Stimulated activated CD8-positive, alpha-beta memory T cell treated with anti-CD3 and anti-CD28 coated beads, Interleukin-15, amount 100 ng/mL, for 24 hours (primary cell): ENCODE data around the gene PNLIPRP2.

ENCODE experiments used
- DNase-seq: peaks from one replicate; pipeline ENCODE4 v3.0.0-alpha.2; 2020; ENCODE audit warnings: low read depth

PNLIPRP2 gene

DNA sequence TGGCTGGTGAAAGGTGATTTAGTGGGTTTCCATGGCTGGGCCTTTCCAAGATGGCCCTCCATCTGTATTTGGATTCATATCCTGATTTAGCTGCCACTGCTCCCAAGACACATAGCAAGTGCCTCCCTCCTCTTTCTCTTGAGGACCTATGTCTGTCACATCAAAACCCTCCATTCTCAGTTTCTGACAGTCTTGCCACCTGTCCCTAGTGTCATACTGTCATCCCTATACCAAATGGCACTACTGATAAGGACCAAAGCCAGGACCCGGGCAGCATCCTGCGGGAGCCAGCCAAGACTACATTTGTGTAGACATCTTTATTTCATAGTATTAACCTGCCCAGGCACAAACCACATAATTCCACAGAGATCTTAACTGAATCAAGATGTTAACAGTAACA is 34.8 kb downstream of the PNLIPRP2 start:
- no peak for DNase-seq

GRCh38 chr10:116656044-116656443 is 35.3 kb downstream of the PNLIPRP2 start:
- DNase-seq = no peak

DNA sequence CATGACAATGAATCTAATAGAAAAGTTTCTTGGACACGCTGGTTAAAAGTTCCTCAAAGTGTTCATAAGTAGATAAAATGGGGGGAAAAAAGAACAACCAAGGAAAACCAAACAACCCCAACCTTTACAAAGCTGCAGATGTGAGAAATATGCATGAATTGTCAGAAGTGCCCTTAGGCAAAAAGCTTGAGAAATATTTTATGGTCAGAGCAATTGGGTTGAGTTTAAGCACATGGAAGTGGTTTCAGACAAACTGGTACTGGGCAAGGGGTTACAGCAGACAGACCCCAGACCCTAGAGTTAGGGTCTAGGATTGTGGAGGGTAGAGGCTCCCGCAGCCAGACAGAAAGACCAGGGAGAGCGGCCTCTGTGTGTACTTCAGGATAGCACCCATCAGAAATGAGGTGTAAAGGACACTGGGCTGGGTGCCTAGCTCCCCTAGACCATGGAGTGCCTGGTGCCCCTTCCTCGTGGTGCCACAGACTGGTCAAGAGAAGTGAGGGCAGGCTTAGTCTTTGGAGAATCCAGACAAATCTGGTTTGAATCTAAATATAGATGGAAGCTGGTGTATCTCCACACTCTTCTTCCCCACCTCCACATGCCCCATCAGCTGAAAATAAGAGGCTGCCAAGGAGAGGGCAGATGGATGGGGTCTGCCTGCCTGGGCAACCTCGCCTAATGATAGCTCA is 37.3 kb downstream of the PNLIPRP2 start:
- DNase-seq = no peak

DNA sequence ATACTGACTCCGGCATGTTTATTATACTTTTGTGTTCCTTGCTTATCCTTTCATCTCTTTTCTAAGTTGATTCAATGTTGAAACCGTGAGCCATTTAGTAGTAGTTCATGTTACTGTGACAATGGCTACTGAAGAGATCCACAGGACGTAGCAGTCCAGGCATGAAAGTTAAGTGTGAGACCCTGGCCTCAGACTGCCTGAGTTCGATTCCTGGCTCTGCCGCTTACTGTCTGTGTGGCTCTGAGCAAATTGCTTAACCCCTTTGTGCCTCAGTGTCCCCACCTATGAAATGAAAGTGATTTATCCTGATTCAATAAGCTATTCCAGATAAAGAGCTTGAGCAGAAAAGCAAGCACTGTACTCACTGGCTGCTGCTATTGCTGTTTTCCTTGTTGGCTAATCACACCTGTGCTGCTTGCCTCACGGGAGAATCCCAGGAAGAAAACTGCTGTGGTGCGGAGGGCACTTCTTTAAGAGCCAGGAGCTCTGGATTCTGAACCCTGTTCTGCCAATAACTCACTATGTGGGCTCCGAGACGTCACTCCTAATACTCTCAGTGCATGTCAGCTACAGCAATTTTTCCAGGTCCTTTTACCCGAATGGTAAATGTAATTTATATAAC is 38.4 kb downstream of the PNLIPRP2 start:
- no peak for DNase-seq

GRCh38 chr10:116660860-116661259 is 40.1 kb downstream of the PNLIPRP2 start:
- no peak for DNase-seq

GRCh38 chr10:116663342-116663741 is 42.6 kb downstream of the PNLIPRP2 start:
- DNase-seq = no peak

GRCh38 chr10:116664631-116665030 is 43.9 kb downstream of the PNLIPRP2 start:
- DNase-seq = no peak

- DNase-seq = no peak
These were observed 44.9 kb downstream of the PNLIPRP2 start for GRCh38 chr10:116665541-116666125.

GRCh38 chr10:116667484-116667883 is 46.7 kb downstream of the PNLIPRP2 start:
- no peak for DNase-seq

DNA sequence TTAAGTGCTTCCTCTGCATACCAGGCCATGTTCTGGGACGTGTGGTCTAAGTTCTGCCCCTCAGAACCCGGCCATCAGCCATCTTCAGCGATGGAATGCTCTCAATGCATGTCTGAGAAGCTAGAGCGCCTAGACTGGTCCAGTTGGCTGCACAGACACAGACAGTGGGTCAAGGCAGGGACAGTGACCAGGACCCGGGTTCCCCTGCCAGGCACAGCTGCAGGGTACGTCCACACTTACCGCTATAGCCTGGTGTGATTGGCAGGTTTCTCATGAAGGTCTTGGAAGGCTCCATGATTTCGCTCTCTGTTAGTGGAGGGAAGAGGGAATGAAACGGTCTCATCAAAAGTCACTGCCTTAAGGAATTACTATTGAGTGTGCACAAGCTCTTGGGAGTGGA is 47.3 kb downstream of the PNLIPRP2 start:
- no peak for DNase-seq

DNA sequence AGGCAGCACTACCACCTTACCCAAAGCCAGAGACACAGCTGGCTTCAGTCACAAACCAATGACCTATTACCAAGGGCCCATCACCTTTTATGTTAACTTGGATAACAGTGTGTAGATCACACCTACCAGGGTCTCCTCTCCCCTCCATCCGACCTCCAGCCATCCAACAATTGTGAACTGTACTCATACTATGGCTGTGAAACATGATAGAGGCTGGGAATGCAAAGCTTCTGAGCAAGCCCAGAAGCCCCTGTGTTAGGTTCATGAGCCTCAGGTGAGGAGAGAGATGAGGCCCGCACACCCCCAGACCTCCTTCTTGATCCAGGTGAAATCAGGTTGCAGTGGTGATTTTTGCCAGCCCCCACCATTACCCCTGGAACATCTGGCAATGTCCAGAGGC is 47.7 kb downstream of the PNLIPRP2 start:
- DNase-seq = no peak

DNA sequence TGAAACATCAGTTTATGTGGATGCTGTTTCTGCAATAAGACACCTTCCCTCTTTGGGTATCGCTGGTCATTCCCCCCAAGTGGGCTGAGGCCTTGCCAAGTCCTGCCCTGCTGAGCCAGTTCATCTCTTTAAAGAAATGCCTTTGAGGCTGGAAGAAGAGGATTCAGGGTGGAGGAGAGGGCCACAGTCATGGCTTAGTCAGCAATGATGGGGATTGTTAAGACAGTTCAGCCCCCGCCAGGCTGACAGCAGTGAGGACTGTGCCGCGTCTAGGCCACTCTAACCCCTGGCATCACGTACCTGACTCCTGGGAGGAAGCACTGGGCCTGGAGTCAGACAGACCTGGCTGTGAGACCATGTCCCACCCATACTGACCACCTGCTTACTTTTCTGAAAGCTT is 48.3 kb downstream of the PNLIPRP2 start:
- no peak for DNase-seq

DNA sequence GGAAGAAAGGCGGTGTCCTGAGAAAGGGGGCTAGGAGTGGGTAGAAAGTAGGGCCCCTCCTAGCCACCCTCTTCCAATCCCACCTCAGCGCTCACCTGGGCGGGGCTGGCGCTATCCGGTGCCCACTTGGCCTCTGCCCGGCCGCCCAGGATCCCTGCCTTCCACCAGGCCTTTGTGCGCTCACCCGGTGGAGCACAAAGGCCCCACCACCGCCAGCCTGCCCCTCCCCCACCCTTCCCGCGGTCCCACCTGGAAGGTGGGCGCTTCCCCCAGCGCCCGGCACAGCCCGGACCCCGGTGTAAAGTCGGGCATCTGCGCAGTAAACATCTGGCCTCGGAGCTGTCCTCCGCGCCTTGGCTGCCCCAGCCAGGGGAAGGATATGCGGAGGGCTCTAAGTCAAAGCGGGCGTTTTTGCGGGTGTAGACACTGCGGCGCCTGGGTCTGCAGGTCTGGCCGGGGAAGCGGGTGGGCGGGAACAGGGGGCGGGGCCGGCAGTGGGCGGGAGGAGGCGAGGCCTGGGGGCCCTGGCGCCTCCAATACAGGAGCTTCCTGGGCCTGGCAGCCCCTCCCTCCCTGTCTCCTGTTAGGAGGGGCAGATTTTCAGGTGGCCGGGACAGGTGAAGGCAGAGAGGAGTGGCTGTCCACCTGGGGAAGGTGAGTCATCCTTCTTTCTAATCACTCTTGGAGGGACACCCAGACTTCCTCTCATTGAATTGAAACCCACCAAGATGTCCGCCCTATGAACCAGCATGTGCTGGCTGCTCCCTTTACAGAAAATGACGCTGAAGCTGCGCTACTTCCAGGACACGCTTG is 49.3 kb downstream of the PNLIPRP2 start:
- DNase-seq = no peak

- DNase-seq = no peak
These were observed 50.0 kb downstream of the PNLIPRP2 start for GRCh38 chr10:116670706-116671105.

DNA sequence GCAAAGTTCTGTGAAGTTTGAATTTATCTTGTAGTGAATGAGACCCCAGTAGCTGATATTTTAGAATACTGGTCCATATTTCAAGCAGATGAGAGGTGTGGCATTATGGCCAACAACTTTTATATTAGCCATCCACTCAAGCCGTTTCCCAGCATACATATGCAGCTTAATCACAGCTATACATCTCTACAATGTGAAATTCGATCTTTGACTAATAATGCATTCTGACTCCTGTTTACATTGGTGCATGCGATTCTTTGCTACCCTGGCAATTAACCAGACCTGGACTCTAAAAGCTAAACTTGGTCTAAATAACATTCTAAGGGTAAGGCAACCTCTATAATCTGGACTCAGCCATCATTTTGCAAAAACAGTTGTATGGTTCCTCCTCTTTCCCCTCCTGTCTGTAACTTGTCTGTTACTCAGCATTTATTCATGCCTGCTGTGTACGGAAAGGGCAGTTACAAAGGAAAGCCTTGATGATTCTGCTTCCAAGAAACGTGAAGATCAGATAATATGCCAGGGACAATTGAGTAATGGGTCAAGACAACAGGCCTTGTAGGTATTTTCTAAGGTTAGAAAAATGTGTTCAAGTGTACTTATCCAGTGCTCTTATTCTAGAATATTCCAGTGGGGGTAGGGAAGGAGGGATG is 50.6 kb downstream of the PNLIPRP2 start:
- DNase-seq = no peak

DNA sequence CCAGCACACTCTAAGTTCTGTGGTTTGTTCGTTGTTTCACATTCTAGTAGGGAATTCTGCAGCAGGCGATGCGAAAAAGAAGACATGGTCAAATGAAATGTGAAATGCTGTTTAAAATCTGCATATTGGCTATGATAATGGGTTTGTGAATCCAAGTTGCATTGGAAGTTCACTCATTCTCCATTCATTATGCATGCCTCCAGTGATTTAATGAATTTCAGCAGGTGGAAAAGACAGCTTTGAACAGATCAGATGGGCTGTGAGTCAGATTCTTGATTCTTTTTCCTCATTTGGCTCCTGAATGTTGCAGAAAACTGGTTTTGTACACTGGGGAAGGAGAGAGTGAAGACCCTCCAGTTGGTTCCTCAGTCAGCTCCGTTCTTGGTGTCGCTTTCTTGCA is 52.1 kb downstream of the PNLIPRP2 start:
- DNase-seq = no peak

DNA sequence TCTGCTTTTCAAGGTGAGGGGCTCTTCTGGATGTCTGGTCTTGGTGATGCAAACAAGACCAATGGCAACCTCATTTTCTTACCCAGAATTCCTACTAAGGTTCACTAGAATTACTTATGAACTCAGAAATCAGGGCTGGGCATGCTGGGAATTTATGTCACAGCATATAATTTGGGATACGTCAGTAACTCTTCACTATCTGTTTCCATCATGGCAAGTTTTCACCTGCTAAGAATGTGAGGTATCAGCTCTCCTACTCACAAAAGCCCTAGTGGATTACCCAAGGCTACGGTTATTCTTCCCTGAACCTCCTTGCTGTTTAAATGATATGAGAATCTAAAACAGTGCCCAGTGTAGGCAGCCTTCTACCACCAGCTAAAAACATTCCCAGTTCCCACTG is 53.1 kb downstream of the PNLIPRP2 start:
- DNase-seq = no peak

- no peak for DNase-seq
These were observed 54.2 kb downstream of the PNLIPRP2 start for GRCh38 chr10:116674901-116675423.

DNA sequence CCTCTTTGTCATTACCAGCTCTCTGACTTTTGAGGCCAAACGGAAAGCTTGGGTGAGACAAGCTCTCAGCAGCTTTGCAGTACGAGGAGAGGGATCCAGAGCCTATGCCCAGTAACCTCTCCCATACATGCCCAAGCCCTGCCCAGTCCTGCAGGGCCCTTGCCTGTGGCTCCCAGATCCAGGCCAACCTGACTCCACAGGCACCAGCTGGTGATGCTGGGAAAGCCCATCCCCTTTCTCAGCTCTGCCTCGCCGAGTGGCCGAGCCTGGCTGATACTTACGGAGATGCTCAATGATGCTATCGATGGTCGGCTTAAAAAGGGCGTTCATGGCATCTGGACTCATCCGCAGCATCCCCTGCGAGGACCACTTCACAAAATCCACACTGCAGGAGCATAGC is 55.4 kb downstream of the PNLIPRP2 start:
- DNase-seq = no peak

- DNase-seq = no peak
These were observed 55.9 kb downstream of the PNLIPRP2 start for GRCh38 chr10:116676633-116677032.

DNA sequence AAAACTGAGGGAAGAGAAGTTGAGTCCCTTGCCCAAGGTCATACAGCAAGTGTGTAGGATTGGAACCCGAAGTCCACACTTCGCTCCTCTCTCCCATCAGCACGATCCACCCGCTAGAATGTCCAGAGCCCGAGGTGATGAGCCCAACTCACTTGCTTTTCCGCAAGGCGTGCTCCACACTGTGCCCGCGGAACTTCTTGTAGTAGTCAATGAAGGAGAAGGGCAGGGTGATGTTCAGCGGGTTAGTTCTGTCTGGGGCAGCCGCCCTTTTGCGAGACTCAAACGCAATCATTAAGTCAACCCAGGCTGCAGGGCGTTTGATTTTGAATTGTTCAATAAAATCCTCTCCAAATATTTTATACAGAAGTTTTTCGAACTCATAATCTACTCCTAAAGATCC is 58.6 kb downstream of the PNLIPRP2 start:
- DNase-seq = no peak

GRCh38 chr10:116683166-116683565 is 62.4 kb downstream of the PNLIPRP2 start:
- no peak for DNase-seq
